Hepatocyte (in vitro differentiated cells): Measurements from ENCODE around the gene PDGFD. TPM values are rescaled to one million over a fixed set of nuclear protein-coding genes. Genes with fewer than 3 reads are reported as not detected.
"Not testable (repeated sequence)": the region's sequence is repeated elsewhere in the genome, so short reads cannot be mapped to it uniquely, and the experiment has no call there.

Experiments
- DNase-seq: peaks from one replicate; pipeline ENCODE4 v3.0.0-alpha.2; 2016; ENCODE audit warnings: low spot score
- H2AFZ ChIP-seq: fragments of 200-600 bp; sonication (generic); 2 replicates; pipeline ENCODE4 v1.6.0; 2016; ENCODE audit warnings: antibody characterized with exemption, mild to moderate bottlenecking
- H3K27ac ChIP-seq: fragments of 200-600 bp; sonication (generic); 2 replicates; pipeline ENCODE4 v1.5.1; 2016; ENCODE audit warnings: mild to moderate bottlenecking
- H3K27me3 ChIP-seq: fragments of 200-600 bp; sonication (generic); 2 replicates; pipeline ENCODE4 v1.6.1; 2016
- H3K36me3 ChIP-seq: fragments of 200-600 bp; sonication (generic); replicated peaks from 2 replicates; pipeline ENCODE4 v1.5.1; 2016; ENCODE audit warnings: low read depth; ENCODE audit not compliant: insufficient read depth
- H3K4me1 ChIP-seq: fragments of 200-600 bp; sonication (generic); 2 replicates; pipeline ENCODE4 v1.5.1; 2016; ENCODE audit warnings: mild to moderate bottlenecking, moderate library complexity; ENCODE audit not compliant: insufficient read depth
- H3K4me2 ChIP-seq: fragments of 200-600 bp; sonication (generic); 2 replicates; pipeline ENCODE4 v1.6.0; 2016
- H3K4me3 ChIP-seq: fragments of 200-600 bp; sonication (generic); 2 replicates; pipeline ENCODE4 v1.5.1; 2016; ENCODE audit warnings: mild to moderate bottlenecking
- H3K79me2 ChIP-seq: fragments of 200-600 bp; sonication (generic); 2 replicates; pipeline ENCODE4 v1.6.0; 2017; ENCODE audit warnings: mild to moderate bottlenecking
- H3K9me2 ChIP-seq: fragments of 200-600 bp; sonication (generic); replicated peaks from 2 replicates; pipeline ENCODE4 v1.6.0; 2017; ENCODE audit warnings: mild to moderate bottlenecking; ENCODE audit not compliant: insufficient read depth
- H3K9me3 ChIP-seq: fragments of 200-600 bp; sonication (generic); 2 replicates; pipeline ENCODE4 v1.5.1; 2016; ENCODE audit warnings: low read depth, mild to moderate bottlenecking
- H4K20me1 ChIP-seq: fragments of 200-600 bp; sonication (generic); 2 replicates; pipeline ENCODE4 v1.6.0; 2016; ENCODE audit warnings: mild to moderate bottlenecking; ENCODE audit not compliant: insufficient read depth, poor library complexity, severe bottlenecking
- CTCF ChIP-seq: fragments of 200-600 bp; sonication (generic); IDR thresholded peaks from 2 replicates; pipeline ENCODE4 v1.5.1; 2016; ENCODE audit warnings: antibody characterized with exemption, mild to moderate bottlenecking; ENCODE audit not compliant: poor library complexity
- EZH2 ChIP-seq: fragments of 200-600 bp; sonication (generic); IDR thresholded peaks from 2 replicates; pipeline ENCODE4 v1.6.1; 2016; ENCODE audit warnings: antibody characterized with exemption, mild to moderate bottlenecking, borderline replicate concordance
- EZH2phosphoT487 ChIP-seq: fragments of 200-600 bp; sonication (generic); IDR thresholded peaks from one replicate; pipeline ENCODE4 v1.6.1; 2018; ENCODE audit warnings: antibody characterized with exemption, mild to moderate bottlenecking, low read depth, moderate library complexity; ENCODE audit not compliant: unreplicated experiment, severe bottlenecking
- WGBS: methylation state at CpG from one replicate; pipeline ENCODE4 v1.1.6; 2016; ENCODE audit warnings: low lambda C conversion rate; ENCODE audit errors: missing lambda C conversion rate; 5-methylcytosine and 5-hydroxymethylcytosine counted together
- polyA plus RNA-seq: library from polyadenylated mRNA; unstranded; fragments of >200 nt; fragmentation: Nextera tagmentation; extraction: Ambion mirVana; gene quantifications from 2 replicates; pipeline ENCODE4 v1.2.1, GENCODE V29; 2016
- total RNA-seq: library from RNA; depleted of rRNA; stranded (reverse); fragments of >200 nt; gene quantifications from 2 replicates; pipeline ENCODE4 v1.2.3, GENCODE V29; 2014

Gene PDGFD
- total and polyA plus RNA-seq, 2 experiments from 2014 or later: 17.3 to 29.6 TPM

- Histone ChIP-seq H3K27me3 (no peaks in the 10 kb centered on the region), H2AFZ (no peak overlapping the region), H4K20me1 (no peaks in the 10 kb centered on the region), H3K9me2 (no peaks in the 10 kb centered on the region), H3K9me3 (no peaks in the 10 kb centered on the region), H3K79me2 (no peaks in the 10 kb centered on the region), H3K4me3 (no peak overlapping the region), H3K4me2 (no peak overlapping the region), H3K27ac (no peak overlapping the region), H3K4me1 (no peaks in the 10 kb centered on the region), H3K36me3 (no peaks in the 10 kb centered on the region)
- TF ChIP-seq EZH2: no peak
- TF ChIP-seq EZH2phosphoT487: no peak
- no peak for TF ChIP-seq CTCF
- no peak for DNase-seq
- 77% methylated on average over 4 of the region's 4 CpGs for WGBS
Observed at GRCh38 chr11:104051778-104052177, 112.2 kb downstream of the PDGFD start.

- H2AFZ ChIP-seq: no peak overlapping the region
- H3K4me1 ChIP-seq: peaks cover under 1% of the 10 kb centered on the region
- H3K4me2 ChIP-seq: no peak overlapping the region
- H3K27ac ChIP-seq: no peak overlapping the region
- DNase-seq: no peak
- H3K4me3 ChIP-seq: no peak overlapping the region
- H4K20me1 ChIP-seq: no peaks in the 10 kb centered on the region
- H3K36me3 ChIP-seq: no peaks in the 10 kb centered on the region
- no peaks in the 10 kb centered on the region for H3K79me2 ChIP-seq
- WGBS: 93% methylated on average over 4 of the region's 4 CpGs
- H3K27me3 ChIP-seq: no peaks in the 10 kb centered on the region
- no peak for TF ChIP-seq CTCF
- no peak for TF ChIP-seq EZH2
- no peak for TF ChIP-seq EZH2phosphoT487
- no peaks in the 10 kb centered on the region for H3K9me3 ChIP-seq
- H3K9me2 ChIP-seq: no peaks in the 10 kb centered on the region
Observed at GRCh38 chr11:104049116-104049515, 114.8 kb downstream of the PDGFD start.

GRCh38 chr11:104046858-104047257 lies 117.1 kb downstream of the PDGFD start:
- H4K20me1 ChIP-seq, DNase-seq, H3K9me3 ChIP-seq, H3K4me1 ChIP-seq, H3K27ac ChIP-seq, H3K27me3 ChIP-seq, H3K4me2 ChIP-seq, H3K79me2 ChIP-seq, H3K9me2 ChIP-seq, H3K36me3 ChIP-seq, H3K4me3 ChIP-seq, H2AFZ ChIP-seq: not testable (repeated sequence)
- 99% methylated on average over 3 of the region's 3 CpGs for WGBS

- no peak overlapping the region for H2AFZ ChIP-seq
- no peak overlapping the region for H3K27ac ChIP-seq
- H3K4me2 ChIP-seq: no peak overlapping the region
- H4K20me1 ChIP-seq: no peaks in the 10 kb centered on the region
- H3K79me2 ChIP-seq: no peaks in the 10 kb centered on the region
- no peak overlapping the region for H3K4me3 ChIP-seq
- no peaks in the 10 kb centered on the region for H3K27me3 ChIP-seq
- no peak for DNase-seq
- no peaks in the 10 kb centered on the region for H3K9me3 ChIP-seq
- WGBS: 98% methylated on average over 2 of the region's 2 CpGs
- no peak for TF ChIP-seq EZH2phosphoT487
- no peak for TF ChIP-seq CTCF
- no peak for TF ChIP-seq EZH2
- H3K4me1 ChIP-seq: peaks cover 7% of the 10 kb centered on the region
- H3K9me2 ChIP-seq: no peaks in the 10 kb centered on the region
- no peaks in the 10 kb centered on the region for H3K36me3 ChIP-seq
Observed at GRCh38 chr11:104046331-104046730, 117.6 kb downstream of the PDGFD start.
